NCI-H82 treated with DMSO at 0.1 percent for 48 hours (cell line): ENCODE data around the gene MEAK7.

Experiments
- DNase-seq: peaks from one replicate; lab custom pipeline; 2025; ENCODE audit not compliant: unreplicated experiment; lab: John Stamatoyannopoulos, UW

Gene MEAK7

GRCh38 chr16:84504420-84505248, at the start of gene MEAK7:
Gene MEAK7 (minus strand): TSS chr16:84504659. CDS start chr16:84498086, 6,573 bp downstream.
- peak; percentile 87 for DNase-seq

DNA sequence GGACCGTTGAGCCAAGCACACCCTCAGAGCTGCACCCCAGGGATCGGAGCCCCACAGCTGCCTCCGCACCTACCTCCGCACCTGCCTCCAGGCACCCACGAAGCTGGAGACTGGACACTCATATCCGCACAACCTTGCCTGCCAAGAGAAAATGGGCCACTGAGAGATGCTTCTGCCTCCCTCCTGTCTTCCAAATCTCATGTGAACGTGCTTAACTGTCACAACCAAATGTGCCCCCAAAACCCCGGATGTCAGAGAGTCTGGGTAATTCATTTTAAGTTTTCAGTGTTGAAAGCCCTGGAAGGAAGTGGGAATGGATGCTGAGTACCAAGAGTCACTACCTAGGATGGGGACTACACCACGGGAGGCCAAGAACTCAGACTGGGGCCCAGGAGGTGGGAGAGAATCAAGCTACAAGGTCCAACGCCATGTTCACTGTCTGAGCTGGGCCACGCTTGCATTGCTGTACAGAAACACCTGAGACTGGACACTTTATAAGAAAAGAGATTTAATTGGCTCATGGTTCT, 49.5 kb upstream of the MEAK7 start:
- DNase-seq = no peak

- DNase-seq = no peak
These were observed 47.7 kb upstream of the MEAK7 start for GRCh38 chr16:84552135-84552534.

DNA sequence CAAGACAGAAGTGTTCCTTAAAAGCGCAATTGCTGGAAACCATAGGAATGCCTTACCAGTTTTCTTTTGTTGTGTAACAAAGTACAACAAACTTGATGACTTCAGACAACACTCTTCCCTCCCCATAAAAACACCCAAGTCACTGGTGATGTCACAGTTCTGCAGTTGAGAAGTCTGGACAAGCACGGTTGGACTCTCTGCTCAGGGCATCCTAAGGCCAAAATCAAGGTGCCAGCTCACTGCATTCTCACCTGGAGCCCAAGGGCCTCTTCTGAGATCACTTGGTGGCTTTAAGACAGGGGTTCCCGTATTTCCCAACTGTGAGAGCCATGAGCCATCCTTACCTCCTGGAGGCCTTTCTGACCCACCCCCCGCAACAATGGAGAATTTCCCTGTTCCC, 45.6 kb upstream of the MEAK7 start:
- no peak for DNase-seq

GRCh38 chr16:84548971-84549844, 44.7 kb upstream of the MEAK7 start:
- no peak for DNase-seq

DNA sequence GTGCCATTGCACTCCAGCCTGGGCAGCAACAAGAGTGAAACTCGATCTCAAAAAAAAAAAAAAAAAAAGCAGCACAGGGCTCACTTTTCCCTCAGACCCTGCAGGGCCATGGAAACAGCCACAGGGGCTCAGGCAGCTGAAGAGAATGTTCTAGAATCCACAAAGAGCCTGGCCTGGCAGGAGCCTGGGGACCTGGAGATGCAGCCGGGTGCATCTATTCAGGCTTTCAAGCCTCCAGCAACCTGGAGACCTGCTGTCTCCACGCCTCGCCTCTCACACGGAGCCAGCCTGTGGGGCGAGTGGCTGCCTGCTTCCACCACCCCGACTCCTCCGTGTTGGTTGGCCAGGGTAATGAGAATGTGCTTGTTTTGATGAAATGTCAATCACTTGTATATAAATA, 44.0 kb upstream of the MEAK7 start:
- no peak for DNase-seq

DNA sequence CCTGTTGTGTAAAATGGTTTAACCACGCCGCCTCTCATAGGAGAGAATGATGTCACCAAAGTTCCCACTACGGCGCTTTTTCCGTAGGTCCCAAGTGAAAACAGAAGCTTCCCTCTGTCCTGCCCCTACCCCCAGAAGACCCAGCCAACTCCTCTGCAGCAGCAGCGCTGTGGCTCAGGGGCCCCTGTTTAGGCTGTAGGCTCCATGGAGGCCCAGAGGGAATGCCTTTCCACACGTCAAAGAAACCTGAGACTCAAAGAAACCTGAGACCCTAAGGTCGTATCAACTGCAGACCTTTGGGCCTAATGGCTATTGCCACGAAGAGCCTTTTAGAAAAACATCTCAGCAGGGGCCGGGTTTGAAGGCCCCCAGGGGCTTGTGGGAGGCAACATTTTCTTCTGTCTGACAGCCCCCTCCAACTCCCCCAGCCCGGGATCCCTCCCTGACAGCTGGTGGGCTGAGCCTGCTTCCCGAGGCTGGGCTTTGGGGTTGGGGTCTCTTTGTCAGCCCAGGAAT, 43.1 kb upstream of the MEAK7 start:
- DNase-seq = no peak

DNA sequence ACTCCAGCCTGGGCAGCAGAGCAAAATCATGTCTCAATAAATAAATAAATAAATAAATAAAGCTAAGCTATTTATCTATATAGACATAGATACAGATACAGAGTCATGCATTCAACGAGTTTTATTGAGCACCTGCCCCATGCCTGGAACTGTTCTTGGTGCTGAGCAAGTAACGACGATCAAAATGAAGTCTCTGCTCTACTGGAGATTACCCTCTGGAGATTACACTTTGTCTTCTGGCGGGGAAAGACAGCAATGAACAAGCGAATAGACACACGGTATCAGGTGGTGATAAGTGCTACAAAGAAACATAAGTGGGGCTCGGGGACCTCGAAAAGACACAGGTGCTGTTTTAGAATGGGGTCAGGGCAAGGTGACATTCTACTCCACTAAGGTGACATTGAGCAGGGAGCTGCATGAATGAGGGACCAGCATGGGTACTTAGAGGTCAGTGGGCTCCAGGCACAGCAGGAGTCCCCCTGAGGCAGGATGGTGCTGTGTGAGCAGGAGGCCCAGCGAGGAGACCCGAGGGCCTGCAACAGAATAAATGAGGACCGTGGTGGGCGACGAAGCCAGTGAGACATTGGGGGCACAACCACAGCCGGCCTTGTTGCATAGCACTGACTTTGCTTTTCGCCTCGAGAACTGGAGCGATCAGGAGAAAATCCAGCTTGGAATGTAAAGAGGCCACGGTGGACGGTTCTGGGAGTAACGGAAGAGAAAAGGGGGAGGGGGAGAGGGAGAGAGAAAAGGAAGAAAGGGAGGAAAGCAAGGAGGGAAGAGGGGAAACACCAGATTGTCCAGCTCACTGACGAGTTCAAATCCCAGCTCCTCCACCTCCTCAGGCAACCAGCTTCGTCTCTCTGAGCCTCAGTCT, 42.4 kb upstream of the MEAK7 start:
- DNase-seq = no peak

GRCh38 chr16:84545114-84545737, 40.8 kb upstream of the MEAK7 start:
- DNase-seq = no peak

GRCh38 chr16:84544031-84544773, 39.7 kb upstream of the MEAK7 start:
- DNase-seq = no peak

GRCh38 chr16:84543253-84543652, 38.8 kb upstream of the MEAK7 start:
- no peak for DNase-seq

- no peak for DNase-seq
These were observed 37.7 kb upstream of the MEAK7 start for GRCh38 chr16:84541999-84542817.

DNA sequence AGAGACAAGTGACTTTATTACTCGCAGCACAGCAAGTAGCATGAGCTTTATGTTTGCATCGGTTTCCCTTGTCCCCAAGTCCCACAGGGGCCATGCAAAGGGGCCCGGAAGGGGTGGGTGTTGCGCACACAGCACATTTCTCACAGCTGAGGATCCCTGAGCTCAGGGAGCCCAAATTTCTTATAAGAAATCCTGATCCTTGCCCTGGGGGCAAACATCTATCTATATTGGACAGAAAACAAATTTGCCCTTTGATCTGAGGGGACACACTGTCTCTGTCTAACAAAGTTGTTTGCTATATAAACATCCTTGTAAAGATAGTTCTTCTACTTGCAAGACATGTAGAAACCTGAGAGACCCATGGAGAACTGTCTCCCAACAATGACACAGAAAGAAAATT, 35.7 kb upstream of the MEAK7 start:
- no peak for DNase-seq

GRCh38 chr16:84538222-84538840, 33.9 kb upstream of the MEAK7 start:
- no peak for DNase-seq

- DNase-seq = no peak
These were observed 33.2 kb upstream of the MEAK7 start for GRCh38 chr16:84537491-84538151.

DNA sequence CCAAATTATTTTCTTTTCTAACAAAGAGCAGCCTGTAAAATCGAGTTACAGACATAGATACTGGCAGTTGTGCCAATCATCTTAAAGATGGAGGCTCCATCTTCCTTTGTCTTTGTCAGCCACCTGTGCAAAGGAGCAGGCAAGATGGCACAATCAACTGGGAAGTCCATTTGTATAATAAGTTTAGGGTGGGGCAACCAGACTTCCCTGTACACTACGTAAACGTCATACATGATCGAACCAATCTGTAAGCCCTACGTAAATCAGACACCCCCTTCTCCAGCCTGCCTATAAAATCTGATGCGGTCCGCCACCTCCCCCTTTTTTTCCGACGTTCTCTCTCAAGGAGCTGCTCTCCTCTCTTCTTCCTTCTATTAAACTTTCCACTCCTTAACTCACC, 31.4 kb upstream of the MEAK7 start:
- DNase-seq = no peak

GRCh38 chr16:84535408-84535807, 30.9 kb upstream of the MEAK7 start:
- no peak for DNase-seq

GRCh38 chr16:84534815-84535214, 30.4 kb upstream of the MEAK7 start:
- no peak for DNase-seq
